Measurements from ENCODE around the gene CDK18.

The CDK18 gene

GRCh38 chr1:205521686-205522085 is 17.2 kb downstream of the CDK18 start:
- Histone ChIP-seq H3K4me3 (ENCODE audit: low read depth in 1 of 2, low read length in 2 of 2) (no peak overlapping the region), H3K9ac (ENCODE audit: low read depth in 1 of 2, low read length in 2 of 2) (no peak overlapping the region), H3K27me3 (ENCODE audit: control insufficient read depth in 1 of 2, insufficient read depth in 2 of 2, low read length in 2 of 2) (no peaks in the 10 kb centered on the region), H3K9me3 (ENCODE audit: control insufficient read depth in 1 of 2, low read length in 2 of 2) (no peaks in the 10 kb centered on the region), H3K4me1 (ENCODE audit: control insufficient read depth in 1 of 2, insufficient read depth in 2 of 2, low read length in 2 of 2) (peaks cover 9 to 33% of the 10 kb centered on the region in 2 donors), H3K27ac (ENCODE audit: low read depth, low read length) (no peak overlapping the region), H3K36me3 (ENCODE audit: control insufficient read depth in 1 of 2, insufficient read depth in 2 of 2, low read length in 2 of 2) (peaks cover 5 to 25% of the 10 kb centered on the region in 2 donors)

GRCh38 chr1:205522692-205523091 is 18.2 kb downstream of the CDK18 start:
- Histone ChIP-seq H3K4me1 (ENCODE audit: control insufficient read depth in 1 of 2, insufficient read depth in 2 of 2, low read length in 2 of 2) (peaks cover 9 to 31% of the 10 kb centered on the region in 2 donors), H3K9ac (ENCODE audit: low read depth in 1 of 2, low read length in 2 of 2) (no peak overlapping the region)

GRCh38 chr1:205523261-205523890 is 18.9 kb downstream of the CDK18 start:
- Histone ChIP-seq H3K27ac (ENCODE audit: low read depth, low read length) (no peak overlapping the region), H3K4me3 (ENCODE audit: low read depth in 1 of 2, low read length in 2 of 2) (no peak overlapping the region), H3K27me3 (ENCODE audit: control insufficient read depth in 1 of 2, insufficient read depth in 2 of 2, low read length in 2 of 2) (no peaks in the 10 kb centered on the region), H3K4me1 (ENCODE audit: control insufficient read depth in 1 of 2, insufficient read depth in 2 of 2, low read length in 2 of 2) (peaks cover 7 to 26% of the 10 kb centered on the region in 2 donors), H3K9me3 (ENCODE audit: control insufficient read depth in 1 of 2, low read length in 2 of 2) (no peaks in the 10 kb centered on the region), H3K36me3 (ENCODE audit: control insufficient read depth in 1 of 2, insufficient read depth in 2 of 2, low read length in 2 of 2) (peaks cover 5 to 32% of the 10 kb centered on the region in 2 donors), H3K9ac (ENCODE audit: low read depth in 1 of 2, low read length in 2 of 2) (no peak overlapping the region)

More at GRCh38 chr1:205522692-205523091, 18.2 kb downstream of the CDK18 start:
- H3K4me3 ChIP-seq (ENCODE audit: low read depth in 1 of 2, low read length in 2 of 2): no peak overlapping the region
- peaks cover 5 to 29% of the 10 kb centered on the region in 2 donors for H3K36me3 ChIP-seq (ENCODE audit: control insufficient read depth in 1 of 2, insufficient read depth in 2 of 2, low read length in 2 of 2)
- H3K9me3 ChIP-seq (ENCODE audit: control insufficient read depth in 1 of 2, low read length in 2 of 2): no peaks in the 10 kb centered on the region
- no peak overlapping the region for H3K27ac ChIP-seq (ENCODE audit: low read depth, low read length)
- no peaks in the 10 kb centered on the region for H3K27me3 ChIP-seq (ENCODE audit: control insufficient read depth in 1 of 2, insufficient read depth in 2 of 2, low read length in 2 of 2)

- peaks cover 5 to 32% of the 10 kb centered on the region in 2 donors for H3K36me3 ChIP-seq (ENCODE audit: control insufficient read depth in 1 of 2, insufficient read depth in 2 of 2, low read length in 2 of 2)
- H3K27ac ChIP-seq (ENCODE audit: low read depth, low read length): no peak overlapping the region
- H3K27me3 ChIP-seq (ENCODE audit: control insufficient read depth in 1 of 2, insufficient read depth in 2 of 2, low read length in 2 of 2): no peaks in the 10 kb centered on the region
- no peak overlapping the region for H3K9ac ChIP-seq (ENCODE audit: low read depth in 1 of 2, low read length in 2 of 2)
- H3K4me1 ChIP-seq (ENCODE audit: control insufficient read depth in 1 of 2, insufficient read depth in 2 of 2, low read length in 2 of 2): peaks cover 0 to 19% of the 10 kb centered on the region in 2 donors
- no peak overlapping the region for H3K4me3 ChIP-seq (ENCODE audit: low read depth in 1 of 2, low read length in 2 of 2)
- no peaks in the 10 kb centered on the region for H3K9me3 ChIP-seq (ENCODE audit: control insufficient read depth in 1 of 2, low read length in 2 of 2)
Measured at GRCh38 chr1:205523891-205524793, 19.7 kb downstream of the CDK18 start.

GRCh38 chr1:205524794-205525101 is 20.3 kb downstream of the CDK18 start:
- Histone ChIP-seq H3K9ac (ENCODE audit: low read depth in 1 of 2, low read length in 2 of 2) (no peak overlapping the region), H3K4me1 (ENCODE audit: control insufficient read depth in 1 of 2, insufficient read depth in 2 of 2, low read length in 2 of 2) (peaks cover 0 to 13% of the 10 kb centered on the region in 2 donors), H3K27me3 (ENCODE audit: control insufficient read depth in 1 of 2, insufficient read depth in 2 of 2, low read length in 2 of 2) (no peaks in the 10 kb centered on the region), H3K36me3 (ENCODE audit: control insufficient read depth in 1 of 2, insufficient read depth in 2 of 2, low read length in 2 of 2) (peaks cover 5 to 32% of the 10 kb centered on the region in 2 donors), H3K27ac (ENCODE audit: low read depth, low read length) (no peak overlapping the region), H3K4me3 (ENCODE audit: low read depth in 1 of 2, low read length in 2 of 2) (no peak overlapping the region), H3K9me3 (ENCODE audit: control insufficient read depth in 1 of 2, low read length in 2 of 2) (no peaks in the 10 kb centered on the region)

GRCh38 chr1:205525495-205526285 is 21.2 kb downstream of the CDK18 start:
- no peak overlapping the region for H3K27ac ChIP-seq (ENCODE audit: low read depth, low read length)
- no peaks in the 10 kb centered on the region for H3K27me3 ChIP-seq (ENCODE audit: control insufficient read depth in 1 of 2, insufficient read depth in 2 of 2, low read length in 2 of 2)
- peaks cover 0 to 10% of the 10 kb centered on the region in 2 donors for H3K4me1 ChIP-seq (ENCODE audit: control insufficient read depth in 1 of 2, insufficient read depth in 2 of 2, low read length in 2 of 2)
- H3K9ac ChIP-seq (ENCODE audit: low read depth in 1 of 2, low read length in 2 of 2): no peak overlapping the region
- no peak overlapping the region for H3K4me3 ChIP-seq (ENCODE audit: low read depth in 1 of 2, low read length in 2 of 2)
- no peaks in the 10 kb centered on the region for H3K9me3 ChIP-seq (ENCODE audit: control insufficient read depth in 1 of 2, low read length in 2 of 2)
- peaks cover 6 to 36% of the 10 kb centered on the region in 2 donors for H3K36me3 ChIP-seq (ENCODE audit: control insufficient read depth in 1 of 2, insufficient read depth in 2 of 2, low read length in 2 of 2)

GRCh38 chr1:205526431-205526830 is 22.0 kb downstream of the CDK18 start:
- Histone ChIP-seq H3K27ac (ENCODE audit: low read depth, low read length) (no peak overlapping the region), H3K4me3 (ENCODE audit: low read depth in 1 of 2, low read length in 2 of 2) (no peak overlapping the region), H3K9me3 (ENCODE audit: control insufficient read depth in 1 of 2, low read length in 2 of 2) (no peaks in the 10 kb centered on the region), H3K9ac (ENCODE audit: low read depth in 1 of 2, low read length in 2 of 2) (no peak overlapping the region), H3K27me3 (ENCODE audit: control insufficient read depth in 1 of 2, insufficient read depth in 2 of 2, low read length in 2 of 2) (no peaks in the 10 kb centered on the region), H3K4me1 (ENCODE audit: control insufficient read depth in 1 of 2, insufficient read depth in 2 of 2, low read length in 2 of 2) (peaks cover 0 to 10% of the 10 kb centered on the region in 2 donors), H3K36me3 (ENCODE audit: control insufficient read depth in 1 of 2, insufficient read depth in 2 of 2, low read length in 2 of 2) (peaks cover 14 to 40% of the 10 kb centered on the region in 2 donors)

- H3K27ac ChIP-seq (ENCODE audit: low read depth, low read length): no peak overlapping the region
- H3K9me3 ChIP-seq (ENCODE audit: control insufficient read depth in 1 of 2, low read length in 2 of 2): no peaks in the 10 kb centered on the region
- H3K9ac ChIP-seq (ENCODE audit: low read depth in 1 of 2, low read length in 2 of 2): no peak overlapping the region
- H3K36me3 ChIP-seq (ENCODE audit: control insufficient read depth in 1 of 2, insufficient read depth in 2 of 2, low read length in 2 of 2): peaks cover 14 to 49% of the 10 kb centered on the region in 2 donors
- peaks cover 0 to 10% of the 10 kb centered on the region in 2 donors for H3K4me1 ChIP-seq (ENCODE audit: control insufficient read depth in 1 of 2, insufficient read depth in 2 of 2, low read length in 2 of 2)
- no peak overlapping the region for H3K4me3 ChIP-seq (ENCODE audit: low read depth in 1 of 2, low read length in 2 of 2)
- no peaks in the 10 kb centered on the region for H3K27me3 ChIP-seq (ENCODE audit: control insufficient read depth in 1 of 2, insufficient read depth in 2 of 2, low read length in 2 of 2)
Measured at GRCh38 chr1:205527931-205528330, 23.5 kb downstream of the CDK18 start.

- H3K4me1 ChIP-seq (ENCODE audit: control insufficient read depth in 1 of 2, insufficient read depth in 2 of 2, low read length in 2 of 2): peaks cover 0 to 8% of the 10 kb centered on the region in 2 donors
- no peak overlapping the region for H3K4me3 ChIP-seq (ENCODE audit: low read depth in 1 of 2, low read length in 2 of 2)
- H3K36me3 ChIP-seq (ENCODE audit: control insufficient read depth in 1 of 2, insufficient read depth in 2 of 2, low read length in 2 of 2): peaks cover 14 to 49% of the 10 kb centered on the region in 2 donors
- H3K27ac ChIP-seq (ENCODE audit: low read depth, low read length): no peak overlapping the region
- no peaks in the 10 kb centered on the region for H3K27me3 ChIP-seq (ENCODE audit: control insufficient read depth in 1 of 2, insufficient read depth in 2 of 2, low read length in 2 of 2)
- no peak overlapping the region for H3K9ac ChIP-seq (ENCODE audit: low read depth in 1 of 2, low read length in 2 of 2)
- H3K9me3 ChIP-seq (ENCODE audit: control insufficient read depth in 1 of 2, low read length in 2 of 2): no peaks in the 10 kb centered on the region
Measured at GRCh38 chr1:205528446-205528886, 24.0 kb downstream of the CDK18 start.
